ENCODE results near the gene HIRIP3.

Gene HIRIP3

GRCh38 chr16:29986931-29987330, 8.5 kb downstream of the HIRIP3 start:
- no peak for TF ChIP-seq CTCF (IDR thresholded peaks at IDR 0.05; ENCODE audit: low read depth, low read length)
- peaks cover 92% of the 10 kb centered on the region for H3K36me3 ChIP-seq
- no peak for DNase-seq

DNA sequence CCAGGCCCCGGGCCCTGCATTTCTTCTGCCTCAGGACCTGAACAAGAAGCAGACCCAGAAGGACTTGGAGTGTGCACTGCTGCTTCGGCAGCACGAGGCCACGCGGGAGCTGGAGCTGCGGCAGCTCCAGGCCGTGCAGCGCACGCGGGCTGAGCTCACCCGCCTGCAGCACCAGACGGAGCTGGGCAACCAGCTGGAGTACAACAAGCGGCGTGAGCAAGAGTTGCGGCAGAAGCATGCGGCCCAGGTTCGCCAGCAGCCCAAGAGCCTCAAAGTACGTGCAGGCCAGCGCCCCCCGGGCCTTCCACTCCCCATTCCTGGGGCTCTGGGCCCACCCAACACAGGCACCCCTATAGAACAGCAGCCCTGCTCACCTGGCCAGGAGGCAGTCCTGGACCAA, 9.2 kb downstream of the HIRIP3 start:
- peaks cover 93% of the 10 kb centered on the region for H3K36me3 ChIP-seq
- no peaks in the 10 kb centered on the region for H3K9me3 ChIP-seq (ENCODE audit: severe bottlenecking)
- no peak overlapping the region for H3K4me3 ChIP-seq (ENCODE audit: low read depth, low read length)
- no peak overlapping the region for H3K27ac ChIP-seq
- TF ChIP-seq CTCF (IDR thresholded peaks at IDR 0.05; ENCODE audit: low read depth, low read length), result no peak
- H3K27me3 ChIP-seq (ENCODE audit: insufficient read depth, low read depth, severe bottlenecking), result no peaks in the 10 kb centered on the region
- DNase-seq, result no peak

More at GRCh38 chr16:29986931-29987330, 8.5 kb downstream of the HIRIP3 start:
- Histone ChIP-seq H3K4me3 (ENCODE audit: low read depth, low read length) (no peak overlapping the region), H3K27me3 (ENCODE audit: insufficient read depth, low read depth, severe bottlenecking) (no peaks in the 10 kb centered on the region), H3K27ac (no peak overlapping the region), H3K9me3 (ENCODE audit: severe bottlenecking) (no peaks in the 10 kb centered on the region)

DNA sequence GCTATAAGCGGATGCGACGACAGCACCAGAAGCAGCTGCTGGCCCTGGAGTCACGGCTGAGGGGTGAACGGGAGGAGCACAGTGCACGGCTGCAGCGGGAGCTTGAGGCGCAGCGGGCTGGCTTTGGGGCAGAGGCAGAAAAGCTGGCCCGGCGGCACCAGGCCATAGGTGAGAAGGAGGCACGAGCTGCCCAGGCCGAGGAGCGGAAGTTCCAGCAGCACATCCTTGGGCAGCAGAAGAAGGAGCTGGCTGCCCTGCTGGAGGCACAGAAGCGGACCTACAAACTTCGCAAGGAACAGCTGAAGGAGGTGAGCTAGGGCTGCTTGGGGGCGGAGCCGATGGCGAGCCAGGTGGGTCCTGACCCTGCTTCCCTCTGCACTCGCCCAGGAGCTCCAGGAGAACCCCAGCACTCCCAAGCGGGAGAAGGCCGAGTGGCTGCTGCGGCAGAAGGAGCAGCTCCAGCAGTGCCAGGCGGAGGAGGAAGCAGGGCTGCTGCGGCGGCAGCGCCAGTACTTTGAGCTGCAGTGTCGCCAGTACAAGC, 10.1 kb downstream of the HIRIP3 start:
- Histone ChIP-seq H3K9me3 (ENCODE audit: severe bottlenecking) (no peaks in the 10 kb centered on the region), H3K27me3 (ENCODE audit: insufficient read depth, low read depth, severe bottlenecking) (no peaks in the 10 kb centered on the region), H3K27ac (no peak overlapping the region), H3K36me3 (peaks cover 93% of the 10 kb centered on the region), H3K4me3 (ENCODE audit: low read depth, low read length) (no peak overlapping the region)
- no peak for TF ChIP-seq CTCF (IDR thresholded peaks at IDR 0.05; ENCODE audit: low read depth, low read length)
- DNase-seq, result no peak

DNA sequence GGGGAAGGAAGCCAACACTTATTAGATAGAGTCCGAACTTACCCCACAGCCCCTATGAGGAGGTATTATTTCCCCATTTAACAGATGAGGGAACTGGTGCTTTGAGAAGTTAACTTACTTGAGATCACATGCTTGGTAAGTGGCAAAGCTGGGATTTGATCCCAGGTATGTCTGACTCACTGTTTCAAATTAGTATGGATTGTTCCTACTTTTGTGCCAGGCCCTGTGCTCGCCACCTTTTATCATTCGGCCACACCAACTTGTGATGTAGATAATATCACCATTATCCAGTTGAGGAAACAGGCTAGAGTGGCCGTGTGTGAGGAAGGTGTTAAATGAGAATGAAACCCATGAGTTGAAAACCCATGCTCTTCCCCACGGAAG, 10.7 kb downstream of the HIRIP3 start:
- Histone ChIP-seq H3K9me3 (ENCODE audit: severe bottlenecking) (no peaks in the 10 kb centered on the region), H3K4me3 (ENCODE audit: low read depth, low read length) (no peak overlapping the region), H3K27me3 (ENCODE audit: insufficient read depth, low read depth, severe bottlenecking) (no peaks in the 10 kb centered on the region), H3K27ac (no peak overlapping the region), H3K36me3 (peaks cover 93% of the 10 kb centered on the region)
- DNase-seq, result no peak
- TF ChIP-seq CTCF (IDR thresholded peaks at IDR 0.05; ENCODE audit: low read depth, low read length), result no peak

DNA sequence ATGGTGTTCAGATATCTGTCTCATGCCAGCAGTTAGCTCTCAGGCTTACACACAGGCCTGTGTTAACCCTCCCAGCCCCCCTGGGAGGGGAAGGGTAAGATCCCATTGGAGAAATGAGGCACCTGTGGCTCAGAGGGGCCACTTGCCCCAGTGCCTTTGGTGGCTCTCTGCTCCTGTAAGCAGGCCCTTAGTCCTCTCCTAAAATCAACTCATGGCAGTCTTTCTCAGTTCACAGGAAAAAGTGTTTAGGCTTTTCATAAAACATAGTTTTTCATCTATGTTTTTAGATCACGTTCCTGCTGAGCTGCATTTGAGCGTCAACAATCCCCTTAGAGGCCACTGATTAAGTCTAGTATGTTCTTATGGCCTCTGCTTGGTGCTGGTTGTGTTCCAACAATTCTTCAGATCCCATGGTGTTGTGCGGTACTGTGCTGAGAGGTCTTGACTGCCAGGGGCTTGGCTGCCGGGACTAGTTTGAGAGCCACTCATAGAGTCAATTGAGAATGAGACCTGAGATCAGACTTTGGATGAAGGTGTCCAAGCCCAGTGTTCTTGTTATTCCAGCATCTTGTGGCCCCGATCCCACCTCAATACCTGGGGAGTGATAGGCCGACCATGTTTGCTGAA, 11.2 kb downstream of the HIRIP3 start:
- no peaks in the 10 kb centered on the region for H3K27me3 ChIP-seq (ENCODE audit: insufficient read depth, low read depth, severe bottlenecking)
- DNase-seq, result no peak
- H3K27ac ChIP-seq, result no peak overlapping the region
- H3K36me3 ChIP-seq, result peaks cover 96% of the 10 kb centered on the region
- H3K9me3 ChIP-seq (ENCODE audit: severe bottlenecking), result no peaks in the 10 kb centered on the region
- no peak for TF ChIP-seq CTCF (IDR thresholded peaks at IDR 0.05; ENCODE audit: low read depth, low read length)
- no peak overlapping the region for H3K4me3 ChIP-seq (ENCODE audit: low read depth, low read length)
